ENCODE measurements around the gene CERS6. TPM values are rescaled to one million over a fixed set of nuclear protein-coding genes. Genes with fewer than 3 reads are reported as not detected.

Gene CERS6
- total and polyA plus RNA-seq, 2 of the 8 experiments (the other 6 are each of a cell fraction or from before 2014, with no cell fraction given), result 6.8 to 28.2 TPM

DNA sequence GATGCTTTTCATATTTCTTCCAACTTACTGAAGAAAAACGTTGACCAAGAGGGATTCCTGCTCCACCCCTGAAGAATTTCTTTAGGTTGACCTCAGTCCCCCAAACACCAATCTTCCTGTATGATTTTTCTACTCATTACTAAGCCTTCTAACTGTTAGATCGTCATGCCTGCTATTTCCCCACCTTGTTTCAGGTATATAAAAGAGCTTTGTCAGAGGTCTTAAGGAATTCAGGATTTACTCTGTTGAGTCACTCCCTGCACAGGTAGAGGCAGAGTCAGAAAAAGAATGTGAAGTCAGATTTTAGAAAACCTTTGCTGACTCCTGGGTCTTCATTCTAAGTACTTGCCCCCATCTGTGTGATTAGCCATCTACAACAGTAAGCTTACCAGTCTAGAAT, 262.6 kb downstream of the CERS6 start:
- no peak overlapping the region for H3K23ac ChIP-seq (ENCODE audit: insufficient read length)
- H2BK15ac ChIP-seq (ENCODE audit: low read length), result no peak overlapping the region
- H4K20me1 ChIP-seq (replicated peaks in 1 of 2; ENCODE audit: control insufficient read depth in 1 of 2, insufficient read depth in 2 of 2, low read length in 2 of 2), result no peaks in the 10 kb centered on the region
- no peaks in the 10 kb centered on the region for H3K23me2 ChIP-seq (ENCODE audit: low read depth, low read length)
- no peaks in the 10 kb centered on the region for H3K9me3 ChIP-seq (ENCODE audit: insufficient read depth in 2 of 2, low read depth in 1 of 2, low read length in 1 of 2)
- no peak overlapping the region for H3K4ac ChIP-seq (replicated peaks; ENCODE audit: insufficient read length, low read depth, low read length)
- H3K56ac ChIP-seq (replicated peaks; ENCODE audit: insufficient read length, low read depth, low read length), result no peak overlapping the region
- H3K79me1 ChIP-seq (ENCODE audit: low read depth, low read length), result no peaks in the 10 kb centered on the region; the same call in 1 of the 2 replicates
- H3K36me3 ChIP-seq (ENCODE audit: control insufficient read depth in 2 of 4, insufficient read depth in 4 of 4, low read length in 3 of 4), result peaks cover 0 to 3% (median 0%) of the 10 kb centered on the region in 4 experiments; a peak in 1 of 8 replicates
- H3K9ac ChIP-seq (replicated peaks in 1 of 4; ENCODE audit: extremely low read depth in 1 of 4, low read depth in 3 of 4, low read length in 3 of 4), result no peak overlapping the region
- H2BK20ac ChIP-seq (ENCODE audit: low read length), result no peak overlapping the region
- no peak overlapping the region for H3K4me3 ChIP-seq (ENCODE audit: extremely low read depth in 1 of 4, insufficient read depth in 2 of 4, low read depth in 3 of 4, low read length in 4 of 4)
- no peak for FAIRE-seq
- H3K4me2 ChIP-seq (ENCODE audit: insufficient read depth in 1 of 2, low read depth in 2 of 2, low read length in 2 of 2), result no peak overlapping the region
- 91% methylated on average over 2 of the region's 2 CpGs; no CpG with 5 or more reads in 1 of the 2 experiments for WGBS, 2 experiments (ENCODE audit: extremely low coverage in 1 of 2, insufficient coverage in 1 of 2, insufficient read length in 1 of 2, insufficient replicate concordance in 2 of 2, low coverage in 1 of 2, low lambda C conversion rate in 2 of 2, missing lambda C conversion rate in 1 of 2)
- ChIA-PET POLR2A (ENCODE audit: partially characterized antibody) (no interaction called here), CTCF (ENCODE audit: partially characterized antibody) (interaction anchor here (0.6 to 2.2 kb wide), 5 partner anchors 14 to 701 kb away, joined by 3 to 11 read pairs (median 3); no protein-coding TSS in a partner anchor)
- H3K27me3 ChIP-seq (replicated peaks in 1 of 4; ENCODE audit: control insufficient read depth in 3 of 4, extremely low read depth in 1 of 4, insufficient read depth in 3 of 4, low read length in 3 of 4), result no peaks in the 10 kb centered on the region
- H3K4me1 ChIP-seq (replicated peaks in 1 of 4; ENCODE audit: control insufficient read depth in 3 of 4, insufficient read depth in 4 of 4, low read length in 3 of 4), result no peaks in the 10 kb centered on the region
- H4K5ac ChIP-seq (ENCODE audit: insufficient read length, low read depth, low read length), result no peak overlapping the region
- no peak overlapping the region for H4K8ac ChIP-seq (ENCODE audit: extremely low read depth, insufficient read depth, low read length)
- H2BK5ac ChIP-seq (ENCODE audit: low read depth, low read length), result no peak overlapping the region
- no peak overlapping the region for H2AK5ac ChIP-seq (ENCODE audit: low read depth, low read length)
- no peak overlapping the region for H3K18ac ChIP-seq (ENCODE audit: extremely low read depth, low read length)
- no peak overlapping the region for H2BK12ac ChIP-seq (ENCODE audit: low read depth, low read length)
- no peak overlapping the region for H2BK120ac ChIP-seq (replicated peaks; ENCODE audit: low read depth, low read length)
- no peak overlapping the region for H3K27ac ChIP-seq (ENCODE audit: low read depth, low read length)
- DNase-seq (ENCODE audit: low read depth in 1 of 2, low spot score in 2 of 2), result no peak
- H3K79me2 ChIP-seq (ENCODE audit: control insufficient read depth in 1 of 2, insufficient read depth in 2 of 2, low read length in 2 of 2), result no peaks in the 10 kb centered on the region
- no peak overlapping the region for H4K91ac ChIP-seq (replicated peaks; ENCODE audit: insufficient read length, low read length)
- H3K14ac ChIP-seq (ENCODE audit: insufficient read length), result no peak overlapping the region
- no peak overlapping the region for H2AFZ ChIP-seq (ENCODE audit: low read length)
- TF ChIP-seq YY1 (IDR thresholded peaks at IDR 0.05; ENCODE audit: low read depth, low read length) (no peak), BACH1 (IDR thresholded peaks at IDR 0.05; ENCODE audit: low read length) (no peak), RFX5 (IDR thresholded peaks at IDR 0.05; ENCODE audit: borderline replicate concordance, low read depth, low read length) (no peak), RXRA (IDR thresholded peaks at IDR 0.05; ENCODE audit: insufficient read depth, low read depth, low read length) (no peak), SIX5 (IDR thresholded peaks at IDR 0.05; ENCODE audit: low read depth, low read length) (no peak), HDAC6 (IDR thresholded peaks at IDR 0.05; ENCODE audit: low read depth, low read length) (no peak), TAF1 (IDR thresholded peaks at IDR 0.05; ENCODE audit: low read depth, low read length) (no peak), SUZ12 (IDR thresholded peaks at IDR 0.05; ENCODE audit: low read length) (no peak), EP300 (IDR thresholded peaks at IDR 0.05; ENCODE audit: borderline replicate concordance in 1 of 2, low read depth in 2 of 2, low read length in 2 of 2) (no peak), NRF1 (IDR thresholded peaks at IDR 0.05; ENCODE audit: low read depth, low read length) (no peak), RAD21 (IDR thresholded peaks at IDR 0.05 in 1 of 2, conservative IDR thresholded peaks at IDR 0.05 in 1 of 2; ENCODE audit: low read depth in 2 of 2, low read length in 2 of 2) (no peak), CEBPB (IDR thresholded peaks at IDR 0.05; ENCODE audit: low read depth, low read length) (no peak), SAP30 (IDR thresholded peaks at IDR 0.05; ENCODE audit: insufficient read depth, insufficient replicate concordance, low read length) (no peak)
- TF ChIP-seq, protein P1, sequence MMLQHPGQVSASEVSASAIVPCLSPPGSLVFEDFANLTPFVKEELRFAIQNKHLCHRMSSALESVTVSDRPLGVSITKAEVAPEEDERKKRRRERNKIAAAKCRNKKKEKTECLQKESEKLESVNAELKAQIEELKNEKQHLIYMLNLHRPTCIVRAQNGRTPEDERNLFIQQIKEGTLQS (IDR thresholded peaks at IDR 0.05; ENCODE audit: insufficient read depth, low read depth, low read length), result no peak
